PC-3 (cell line): ENCODE data around the gene DOK7. TPM values are rescaled to one million over a fixed set of nuclear protein-coding genes. Genes with fewer than 3 reads are reported as not detected.

ENCODE experiments used
- ATAC-seq: fragments of 200-7000 bp; cut with Tn5 transposase; 2 replicates; pipeline ENCODE4 v1.9.1; 2020; ENCODE audit warnings: mild to moderate bottlenecking, moderate library complexity
- BruUV-seq: library from RNA; stranded (reverse); fragments of 400-500 nt; replicated peaks from 2 replicates; lab custom pipeline; 2021; lab: Mats Ljungman, UMichigan
- CTCF ChIA-PET: fragments of 300-600 bp; sonication (Branson Sonifier 250); formaldehyde crosslinking; loops from one replicate; lab custom pipeline; 2022; ENCODE audit warnings: antibody characterized with exemption; lab: Charles Lee
- POLR2A ChIA-PET: fragments of 300-600 bp; sonication (Branson Sonifier 250); formaldehyde crosslinking; loops from one replicate; lab custom pipeline; 2022; ENCODE audit warnings: antibody characterized with exemption; ENCODE audit not compliant: unreplicated experiment; lab: Charles Lee
- DNase-seq: peaks from one replicate; pipeline ENCODE4 v3.0.0-alpha.2; 2015
- H2AFZ ChIP-seq: fragments of 300-600 bp; sonication (generic); 2 replicates; pipeline ENCODE4 v1.6.0; 2016; ENCODE audit warnings: antibody characterized with exemption, low read length
- H3F3A ChIP-seq: fragments of 300-600 bp; sonication (generic); one replicate; pipeline ENCODE4 v1.6.0; 2017; ENCODE audit warnings: antibody characterized with exemption, low read length, control low read depth, mild to moderate bottlenecking; ENCODE audit not compliant: unreplicated experiment
- H3K27ac ChIP-seq: fragments of 300-600 bp; sonication (generic); 2 replicates; pipeline ENCODE4 v1.5.1; 2016; ENCODE audit warnings: mild to moderate bottlenecking, low read length
- H3K27me3 ChIP-seq: fragments of 300-600 bp; sonication (generic); 2 replicates; pipeline ENCODE4 v1.6.1; 2016; ENCODE audit warnings: low read length, mixed read lengths
- H3K36me3 ChIP-seq: fragments of 300-600 bp; sonication (generic); 2 replicates; pipeline ENCODE4 v1.6.1; 2016; ENCODE audit warnings: low read depth, mixed run types, low read length, mixed read lengths
- H3K4me1 ChIP-seq: fragments of 300-600 bp; sonication (generic); 2 replicates; pipeline ENCODE4 v1.5.1; 2016; ENCODE audit warnings: low read length; ENCODE audit not compliant: insufficient read depth
- H3K4me2 ChIP-seq: fragments of 300-600 bp; sonication (generic); 2 replicates; pipeline ENCODE4 v1.6.0; 2016; ENCODE audit warnings: low read length
- H3K4me3 ChIP-seq: fragments of 300-600 bp; sonication (generic); 2 replicates; pipeline ENCODE4 v1.5.1; 2016; ENCODE audit warnings: mild to moderate bottlenecking, low read length, mixed read lengths
- H3K79me2 ChIP-seq: fragments of 300-600 bp; sonication (generic); 2 replicates; pipeline ENCODE4 v1.6.1; 2017; ENCODE audit warnings: low read length, mixed read lengths
- H3K9ac ChIP-seq: fragments of 300-600 bp; sonication (generic); 2 replicates; pipeline ENCODE4 v1.6.0; 2016; ENCODE audit warnings: mild to moderate bottlenecking, low read length
- H3K9me2 ChIP-seq: fragments of 300-600 bp; sonication (generic); replicated peaks from 2 replicates; pipeline ENCODE4 v1.6.1; 2016; ENCODE audit warnings: mixed run types, low read length, mixed read lengths
- H3K9me3 ChIP-seq: fragments of 300-600 bp; sonication (generic); 2 replicates; pipeline ENCODE4 v1.6.1; 2016; ENCODE audit warnings: low read length, mixed read lengths
- H4K20me1 ChIP-seq: fragments of 300-600 bp; sonication (generic); 2 replicates; pipeline ENCODE4 v1.6.1; 2016; ENCODE audit warnings: low read length, mixed read lengths
- CTCF ChIP-seq: fragments of 300-600 bp; sonication (generic); conservative IDR thresholded peaks from 2 replicates; pipeline ENCODE4 v1.5.1; 2017; ENCODE audit warnings: antibody characterized with exemption, low read depth, mild to moderate bottlenecking, low read length
- EZH2 ChIP-seq: fragments of 300-600 bp; sonication (generic); IDR thresholded peaks from one replicate; pipeline ENCODE4 v1.6.1; 2017; ENCODE audit warnings: antibody characterized with exemption, mild to moderate bottlenecking, low read length; ENCODE audit not compliant: unreplicated experiment
- EZH2phosphoT487 ChIP-seq: fragments of 300-600 bp; sonication (generic); IDR thresholded peaks from 2 replicates; pipeline ENCODE4 v1.6.1; 2018; ENCODE audit warnings: mild to moderate bottlenecking, antibody characterized with exemption, low read length, borderline replicate concordance
- intact Hi-C: fragments of 100-400 bp; cut with micrococcal nuclease; formaldehyde crosslinking; loops from 2 replicates; pipeline ENCODE4 v1.9.0; 2023
- total RNA-seq: library from RNA; depleted of rRNA; stranded (reverse); fragments of >200 nt; gene quantifications from 2 replicates; pipeline ENCODE4 v1.2.3, GENCODE V29; 2014

The DOK7 gene
- total RNA-seq, 1 experiment from 2014 or later, result 2.5 TPM

GRCh38 chr4:3512279-3512678, 49.2 kb downstream of the DOK7 start:
- DNase-seq, result no peak

GRCh38 chr4:3512719-3513118, 49.6 kb downstream of the DOK7 start:
- ChIA-PET CTCF (no interaction called here), POLR2A (no interaction called here)
- Histone ChIP-seq H3K27me3 (no peaks in the 10 kb centered on the region), H3K4me3 (no peak overlapping the region), H3K9me3 (no peaks in the 10 kb centered on the region), H4K20me1 (no peaks in the 10 kb centered on the region), H2AFZ (no peak overlapping the region), H3K36me3 (no peaks in the 10 kb centered on the region), H3K4me2 (no peak overlapping the region), H3F3A (no peaks in the 10 kb centered on the region), H3K79me2 (no peaks in the 10 kb centered on the region), H3K9ac (no peak overlapping the region), H3K27ac (no peak overlapping the region), H3K4me1 (no peaks in the 10 kb centered on the region), H3K9me2 (no peaks in the 10 kb centered on the region)
- intact Hi-C loops, result no loop called here
- BruUV-seq, result no TSS peak
- DNase-seq (no peak), ATAC-seq (no peak)
- TF ChIP-seq EZH2phosphoT487 (no peak), CTCF (no peak)

More at GRCh38 chr4:3512279-3512678, 49.2 kb downstream of the DOK7 start:
- TF ChIP-seq EZH2phosphoT487 (no peak), CTCF (no peak), EZH2 (no peak)
- Histone ChIP-seq H3K36me3 (no peaks in the 10 kb centered on the region), H3F3A (no peaks in the 10 kb centered on the region), H3K4me2 (no peak overlapping the region), H3K27me3 (no peaks in the 10 kb centered on the region), H3K9me3 (no peaks in the 10 kb centered on the region), H3K9ac (no peak overlapping the region), H3K4me1 (no peaks in the 10 kb centered on the region), H3K9me2 (no peaks in the 10 kb centered on the region), H4K20me1 (no peaks in the 10 kb centered on the region), H3K27ac (no peak overlapping the region), H3K79me2 (no peaks in the 10 kb centered on the region), H2AFZ (no peak overlapping the region), H3K4me3 (no peak overlapping the region)
- ChIA-PET POLR2A (no interaction called here), CTCF (no interaction called here)
- no TSS peak for BruUV-seq
- intact Hi-C loops, result no loop called here
- ATAC-seq, result no peak

GRCh38 chr4:3513807-3514206, 50.7 kb downstream of the DOK7 start:
- intact Hi-C loops, result no loop called here
- H3K36me3 ChIP-seq, result no peaks in the 10 kb centered on the region
- H3K4me3 ChIP-seq, result no peak overlapping the region
- no peak overlapping the region for H2AFZ ChIP-seq
- no peaks in the 10 kb centered on the region for H4K20me1 ChIP-seq
- no peaks in the 10 kb centered on the region for H3K79me2 ChIP-seq
- CTCF ChIA-PET, result no interaction called here
- no peak overlapping the region for H3K4me2 ChIP-seq
- no peaks in the 10 kb centered on the region for H3K9me2 ChIP-seq
- ATAC-seq, result no peak
- H3K27me3 ChIP-seq, result no peaks in the 10 kb centered on the region
- no peak overlapping the region for H3K27ac ChIP-seq
- TF ChIP-seq CTCF, result no peak
- no peak for TF ChIP-seq EZH2
- TF ChIP-seq EZH2phosphoT487, result no peak
- POLR2A ChIA-PET, result no interaction called here
- no peak for DNase-seq
- BruUV-seq, result no TSS peak
- no peaks in the 10 kb centered on the region for H3K4me1 ChIP-seq
- H3K9me3 ChIP-seq, result no peaks in the 10 kb centered on the region
- H3K9ac ChIP-seq, result no peak overlapping the region
- no peaks in the 10 kb centered on the region for H3F3A ChIP-seq
